Mesenchymal stem cell (in vitro differentiated cells and primary cell): ENCODE results near the gene CLSTN1.

Experiments
- DNase-seq: peaks from one replicate; pipeline ENCODE4 v3.0.0-alpha.2; 2013
- H2AFZ ChIP-seq: one replicate; pipeline ENCODE4 v1.6.1; 2013; ENCODE audit warnings: low read depth, mild to moderate bottlenecking, control low read depth, inconsistent platforms, low read length, moderate library complexity
- H2AK5ac ChIP-seq: 2 replicates; pipeline ENCODE4 v1.6.1; 2013; ENCODE audit warnings: low read length, moderate library complexity, mild to moderate bottlenecking, inconsistent platforms; ENCODE audit not compliant: severe bottlenecking
- H2BK120ac ChIP-seq: one replicate; pipeline ENCODE4 v1.6.1; 2013; ENCODE audit warnings: low read depth, mild to moderate bottlenecking, inconsistent platforms, low read length, moderate library complexity
- H2BK12ac ChIP-seq, 2 experiments: one replicate each; pipeline ENCODE4 v1.6.1; 2013; ENCODE audit warnings: inconsistent platforms in 2 of 2, low read length in 2 of 2, mild to moderate bottlenecking in 2 of 2, moderate library complexity in 2 of 2, control low read depth in 1 of 2
- H2BK15ac ChIP-seq: one replicate; pipeline ENCODE4 v1.6.1; 2013; ENCODE audit warnings: mild to moderate bottlenecking, low read depth, inconsistent platforms; ENCODE audit not compliant: poor library complexity, severe bottlenecking
- H2BK5ac ChIP-seq: 2 replicates; pipeline ENCODE4 v1.6.1; 2013; ENCODE audit warnings: low read depth, mild to moderate bottlenecking, low read length, control low read depth, inconsistent platforms; ENCODE audit not compliant: poor library complexity, severe bottlenecking
- H3K14ac ChIP-seq, 2 experiments: one replicate each; pipeline ENCODE4 v1.6.1; 2013; ENCODE audit warnings: inconsistent platforms in 2 of 2, low read length in 2 of 2, control low read depth in 1 of 2, mild to moderate bottlenecking in 1 of 2, moderate library complexity in 1 of 2
- H3K18ac ChIP-seq, 2 experiments: one replicate each; pipeline ENCODE4 v1.6.1; 2013; ENCODE audit warnings: inconsistent platforms in 2 of 2, low read length in 2 of 2, control low read depth in 1 of 2, low read depth in 1 of 2, mild to moderate bottlenecking in 1 of 2
- H3K23ac ChIP-seq, 2 experiments: one replicate each; pipeline ENCODE4 v1.6.1; 2013; ENCODE audit warnings: inconsistent platforms in 2 of 2, low read length in 2 of 2, mild to moderate bottlenecking in 2 of 2, moderate library complexity in 2 of 2, control low read depth in 1 of 2
- H3K27ac ChIP-seq: 2 replicates; pipeline ENCODE4 v1.5.1; 2013; ENCODE audit warnings: mild to moderate bottlenecking, moderate library complexity, low read length, control low read depth, inconsistent platforms; ENCODE audit not compliant: poor library complexity, severe bottlenecking
- H3K27me3 ChIP-seq, 2 experiments: 2 replicates each; pipeline versions ENCODE4 v1.6.1 to v1.7.0; 2013; ENCODE audit warnings: low read length in 2 of 2, mild to moderate bottlenecking in 2 of 2, moderate library complexity in 2 of 2, control low read depth in 1 of 2, inconsistent platforms in 1 of 2; ENCODE audit not compliant: control insufficient read depth in 1 of 2, insufficient read depth in 1 of 2
- H3K36me3 ChIP-seq, 2 experiments: 2 replicates each; pipeline versions ENCODE4 v1.6.1 to v1.7.0; 2013; ENCODE audit warnings: low read length in 2 of 2, control low read depth in 1 of 2, inconsistent platforms in 1 of 2, low read depth in 1 of 2, mild to moderate bottlenecking in 1 of 2; ENCODE audit not compliant: insufficient read depth in 2 of 2, control insufficient read depth in 1 of 2
- H3K4ac ChIP-seq, 2 experiments: one replicate each; pipeline ENCODE4 v1.6.1; 2013; ENCODE audit warnings: inconsistent platforms in 2 of 2, low read length in 2 of 2, mild to moderate bottlenecking in 2 of 2, moderate library complexity in 2 of 2, control low read depth in 1 of 2, low read depth in 1 of 2
- H3K4me1 ChIP-seq: 2 replicates; pipeline ENCODE4 v1.6.1; 2013; ENCODE audit warnings: low read depth, low read length, control low read depth; ENCODE audit not compliant: control insufficient read depth, insufficient read depth
- H3K4me2 ChIP-seq: 2 replicates; pipeline ENCODE4 v1.6.1; 2013; ENCODE audit warnings: low read length, mild to moderate bottlenecking, inconsistent platforms; ENCODE audit not compliant: poor library complexity, severe bottlenecking
- H3K4me3 ChIP-seq, 2 experiments: 2 replicates each; pipeline versions ENCODE4 v1.5.1 to v1.7.0; 2013; ENCODE audit warnings: low read length in 2 of 2, mild to moderate bottlenecking in 2 of 2, control low read depth in 1 of 2, low read depth in 1 of 2; ENCODE audit not compliant: insufficient read depth in 1 of 2
- H3K79me1 ChIP-seq: replicated peaks from 2 replicates; pipeline ENCODE4 v1.6.1; 2013; ENCODE audit warnings: mild to moderate bottlenecking, control low read depth, low read length, inconsistent platforms; ENCODE audit not compliant: poor library complexity, severe bottlenecking
- H3K9ac ChIP-seq: 2 replicates; pipeline ENCODE4 v1.7.0; 2013; ENCODE audit warnings: mild to moderate bottlenecking, low read length, moderate library complexity
- H3K9me3 ChIP-seq: 2 replicates; pipeline ENCODE4 v1.7.0; 2013; ENCODE audit warnings: mild to moderate bottlenecking, low read length; ENCODE audit not compliant: control insufficient read depth
- H4K8ac ChIP-seq: one replicate; pipeline ENCODE4 v1.6.1; 2013; ENCODE audit warnings: inconsistent platforms, mild to moderate bottlenecking, low read length, moderate library complexity
- H4K91ac ChIP-seq: one replicate; pipeline ENCODE4 v1.6.1; 2013; ENCODE audit warnings: mild to moderate bottlenecking, low read length, inconsistent platforms
- WGBS: methylation state at CpG from one replicate; pipeline ENCODE4 v1.1.7; 2013; ENCODE audit warnings: mixed read lengths; 5-methylcytosine and 5-hydroxymethylcytosine counted together

The CLSTN1 gene

DNA sequence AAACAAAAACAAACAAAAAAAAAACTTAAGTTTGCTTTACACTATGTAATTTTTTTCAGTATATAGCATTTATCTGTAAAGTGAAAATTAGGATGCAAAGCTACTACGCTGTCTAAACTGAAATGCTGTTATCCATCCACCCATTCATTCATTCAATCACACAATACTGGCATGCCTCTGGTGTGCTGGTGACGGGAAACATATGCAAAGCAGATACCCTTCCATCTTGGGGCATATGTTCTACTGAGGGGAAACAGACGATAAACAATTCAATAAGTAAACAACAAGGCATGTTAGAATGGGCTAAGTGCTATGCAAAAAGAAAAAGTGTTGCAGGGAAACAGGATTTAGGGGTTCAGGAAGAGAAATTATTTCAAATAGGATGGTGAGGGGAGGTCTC is 3.2 kb downstream of the CLSTN1 start:
- Histone ChIP-seq H3K36me3 (no peaks in the 10 kb centered on the region), H3K9ac (no peak overlapping the region), H4K8ac (no peak overlapping the region), H3K9me3 (no peaks in the 10 kb centered on the region), H3K27me3 (no peaks in the 10 kb centered on the region), H2BK120ac (no peak overlapping the region), H2AFZ (no peak overlapping the region), H3K14ac (no peak overlapping the region), H2BK15ac (no peak overlapping the region), H3K4me2 (no peak overlapping the region), H3K18ac (no peak overlapping the region), H2BK5ac (no peak overlapping the region), H2BK12ac (no peak overlapping the region), H2AK5ac (no peak overlapping the region), H3K4me1 (peaks cover 13% of the 10 kb centered on the region), H3K4ac (no peak overlapping the region), H3K23ac (no peak overlapping the region), H3K4me3 (no peak overlapping the region), H3K27ac (no peak overlapping the region), H3K79me1 (peaks cover 4% of the 10 kb centered on the region), H4K91ac (no peak overlapping the region)
- WGBS: 90% methylated on average over 3 of the region's 3 CpGs
- no peak for DNase-seq

DNA sequence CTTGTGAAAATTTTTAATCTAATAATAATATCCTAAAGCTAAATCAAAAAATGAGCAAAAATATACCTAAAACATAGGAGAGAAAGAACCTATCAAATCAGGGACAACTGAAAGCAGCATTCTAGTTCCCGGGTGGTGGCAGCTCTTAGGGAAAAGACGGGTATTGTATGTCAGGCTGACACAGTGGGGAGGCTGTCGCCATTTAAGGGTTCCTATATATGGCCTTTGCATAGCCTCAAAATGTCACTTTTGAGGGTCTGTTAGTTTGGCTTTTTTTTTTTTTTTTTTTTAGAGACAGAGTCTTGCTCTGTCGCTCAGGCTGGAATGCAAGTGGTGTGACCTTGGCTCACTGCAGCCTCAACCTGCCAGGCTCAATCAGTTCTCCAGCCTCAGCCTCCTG is 6.0 kb downstream of the CLSTN1 start:
- no peak overlapping the region for H3K9ac ChIP-seq
- H3K79me1 ChIP-seq: peaks cover 9% of the 10 kb centered on the region
- no peak overlapping the region for H2AK5ac ChIP-seq
- no peak overlapping the region for H2BK12ac ChIP-seq
- WGBS: 97% methylated on average over 3 of the region's 4 CpGs
- H3K18ac ChIP-seq: no peak overlapping the region
- H2BK120ac ChIP-seq: no peak overlapping the region
- no peak overlapping the region for H3K4me3 ChIP-seq
- no peak overlapping the region for H2BK5ac ChIP-seq
- no peak overlapping the region for H3K14ac ChIP-seq
- no peak overlapping the region for H3K4me2 ChIP-seq
- H2AFZ ChIP-seq: no peak overlapping the region
- H3K27ac ChIP-seq: no peak overlapping the region
- no peaks in the 10 kb centered on the region for H3K36me3 ChIP-seq
- no peak for DNase-seq
- no peak overlapping the region for H4K91ac ChIP-seq
- no peak overlapping the region for H3K4ac ChIP-seq
- H3K23ac ChIP-seq: no peak overlapping the region
- no peaks in the 10 kb centered on the region for H3K9me3 ChIP-seq
- H4K8ac ChIP-seq: no peak overlapping the region
- no peaks in the 10 kb centered on the region for H3K4me1 ChIP-seq
- no peaks in the 10 kb centered on the region for H3K27me3 ChIP-seq
- H2BK15ac ChIP-seq: no peak overlapping the region

DNA sequence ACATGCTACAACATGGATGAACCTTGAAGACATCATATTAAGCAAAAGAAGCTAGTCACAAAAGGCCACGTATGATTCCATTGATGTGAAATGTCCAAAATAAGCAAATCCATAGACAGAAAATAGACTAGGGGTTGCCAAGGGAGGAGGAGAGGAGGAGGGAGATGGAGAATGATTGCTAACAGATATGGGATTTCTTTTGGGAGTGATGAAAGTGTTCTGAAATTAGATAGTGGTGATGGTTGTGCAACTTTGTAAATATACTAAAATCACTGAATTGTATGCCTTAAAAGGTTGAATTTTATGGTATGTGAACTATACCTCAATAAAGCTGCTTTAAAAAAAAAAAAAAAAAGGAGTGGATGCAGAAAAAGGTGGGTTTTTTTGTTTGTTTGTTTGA is 7.6 kb downstream of the CLSTN1 start:
- DNase-seq: no peak
- Histone ChIP-seq H2AK5ac (no peak overlapping the region), H3K79me1 (peaks cover 12% of the 10 kb centered on the region), H3K36me3 (no peaks in the 10 kb centered on the region), H2BK120ac (no peak overlapping the region), H2BK15ac (no peak overlapping the region), H2AFZ (no peak overlapping the region), H3K9ac (no peak overlapping the region), H3K9me3 (no peaks in the 10 kb centered on the region), H3K4me3 (no peak overlapping the region), H3K27me3 (no peaks in the 10 kb centered on the region), H3K14ac (no peak overlapping the region), H3K4me1 (no peaks in the 10 kb centered on the region), H3K27ac (no peak overlapping the region), H3K18ac (no peak overlapping the region), H2BK5ac (no peak overlapping the region), H3K4ac (no peak overlapping the region), H4K91ac (no peak overlapping the region), H2BK12ac (no peak overlapping the region), H4K8ac (no peak overlapping the region), H3K4me2 (no peak overlapping the region), H3K23ac (no peak overlapping the region)
- WGBS: 92% methylated on average over 1 of the region's 1 CpG

DNA sequence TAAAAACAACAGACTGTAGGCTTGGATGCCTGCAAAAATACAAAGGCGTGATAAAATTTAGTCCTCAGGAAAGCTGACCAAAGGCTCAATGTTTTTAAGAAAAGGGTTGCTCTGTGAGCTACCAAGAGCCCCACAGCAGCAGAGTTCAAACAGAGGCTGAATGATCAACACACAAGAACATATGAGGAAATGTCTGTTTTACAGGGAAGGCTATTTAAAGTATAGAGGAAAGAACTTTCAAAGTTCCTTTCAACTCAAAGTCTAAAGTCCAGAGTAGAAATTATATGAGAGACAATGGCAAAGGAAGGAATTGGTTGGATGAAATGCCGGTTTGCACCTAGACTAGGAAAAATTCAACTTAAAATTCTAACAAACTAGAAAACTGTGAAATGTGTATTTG is 8.6 kb downstream of the CLSTN1 start:
- Histone ChIP-seq H2AK5ac (no peak overlapping the region), H3K14ac (no peak overlapping the region), H3K36me3 (no peaks in the 10 kb centered on the region), H4K8ac (no peak overlapping the region), H3K23ac (no peak overlapping the region), H3K4me1 (no peaks in the 10 kb centered on the region), H3K27ac (no peak overlapping the region), H2BK12ac (no peak overlapping the region), H2BK5ac (no peak overlapping the region), H3K79me1 (peaks cover 10% of the 10 kb centered on the region), H3K9ac (no peak overlapping the region), H2BK15ac (no peak overlapping the region), H2BK120ac (no peak overlapping the region), H3K4me3 (no peak overlapping the region), H3K27me3 (no peaks in the 10 kb centered on the region), H3K9me3 (no peaks in the 10 kb centered on the region), H3K4me2 (no peak overlapping the region), H3K4ac (peak overlapping the region in 1 of 2 experiments; percentile 41), H2AFZ (no peak overlapping the region), H3K18ac (no peak overlapping the region), H4K91ac (no peak overlapping the region)
- WGBS: 93% methylated on average over 1 of the region's 2 CpGs
- DNase-seq: no peak
